Measurements from ENCODE around the gene ACVRL1. TPM values are rescaled to one million over a fixed set of nuclear protein-coding genes. Genes with fewer than 3 reads are reported as not detected.
A peak's percentile ranks its signal among the peaks of the same experiment; 100 is the strongest.

The ACVRL1 gene
- total RNA-seq, 4 donors from 2014 or later, result 46.4 to 169 (median 56.8) TPM

- TF ChIP-seq CTCF (IDR thresholded peaks at IDR 0.05), result no peak
- no peak for TF ChIP-seq POLR2A (IDR thresholded peaks at IDR 0.05)
- H3K27me3 ChIP-seq, result peaks cover 0 to 18% of the 10 kb centered on the region in 2 donors
- no peaks in the 10 kb centered on the region for H3K36me3 ChIP-seq
- peaks cover 0 to 27% (median 10%) of the 10 kb centered on the region in 4 donors for H3K4me1 ChIP-seq
- no peak for DNase-seq
- no peaks in the 10 kb centered on the region for H3K9me3 ChIP-seq
- no peak overlapping the region for H3K4me3 ChIP-seq
- no peak overlapping the region for H3K27ac ChIP-seq
Measured at GRCh38 chr12:51867796-51868428, 39.4 kb upstream of the ACVRL1 start.

GRCh38 chr12:51868821-51869495 is 38.3 kb upstream of the ACVRL1 start:
- Histone ChIP-seq H3K27ac (no peak overlapping the region), H3K27me3 (peaks cover 0 to 17% of the 10 kb centered on the region in 2 donors), H3K36me3 (no peaks in the 10 kb centered on the region), H3K4me1 (peaks cover 0 to 19% (median 8%) of the 10 kb centered on the region in 4 donors), H3K9me3 (no peaks in the 10 kb centered on the region), H3K4me3 (peak overlapping the region; percentile 21 to 46 (median 40))
- DNase-seq, result no peak
- no peak for TF ChIP-seq CTCF (IDR thresholded peaks at IDR 0.05)
- TF ChIP-seq POLR2A (IDR thresholded peaks at IDR 0.05), result no peak

GRCh38 chr12:51869496-51869865 is 37.8 kb upstream of the ACVRL1 start:
- no peak overlapping the region for H3K27ac ChIP-seq
- DNase-seq, result no peak
- no peak for TF ChIP-seq CTCF (IDR thresholded peaks at IDR 0.05)
- TF ChIP-seq POLR2A (IDR thresholded peaks at IDR 0.05), result no peak
- H3K27me3 ChIP-seq, result peaks cover 0 to 12% of the 10 kb centered on the region in 2 donors
- H3K9me3 ChIP-seq, result no peaks in the 10 kb centered on the region
- H3K36me3 ChIP-seq, result no peaks in the 10 kb centered on the region
- peaks cover 0 to 13% (median 4%) of the 10 kb centered on the region in 4 donors for H3K4me1 ChIP-seq
- peak overlapping the region; percentile 21 to 46 (median 40) for H3K4me3 ChIP-seq

DNA sequence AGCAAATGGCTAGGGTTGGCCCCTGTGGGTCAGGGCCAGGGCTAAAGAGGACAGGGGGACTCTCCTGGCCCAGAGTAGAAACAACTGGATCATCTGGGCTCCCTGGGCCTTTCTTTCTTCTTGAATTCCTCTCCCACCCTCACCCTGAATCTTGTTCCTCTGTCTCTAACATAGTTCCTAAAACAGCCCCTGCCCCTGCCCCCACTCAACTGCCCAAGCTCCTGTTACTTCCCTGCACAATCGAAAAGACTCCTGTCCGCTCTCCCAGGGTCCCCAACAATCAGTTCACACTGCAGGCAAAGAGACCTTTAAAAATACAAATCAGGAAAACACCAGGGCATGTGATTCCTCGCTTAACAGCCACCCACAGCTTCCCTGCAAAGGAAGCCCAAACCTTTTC is 37.4 kb upstream of the ACVRL1 start:
- Histone ChIP-seq H3K36me3 (no peaks in the 10 kb centered on the region), H3K27me3 (peaks cover 0 to 9% of the 10 kb centered on the region in 2 donors), H3K27ac (no peak overlapping the region), H3K4me1 (peaks cover 0 to 9% (median 4%) of the 10 kb centered on the region in 4 donors), H3K9me3 (no peaks in the 10 kb centered on the region), H3K4me3 (no peak overlapping the region)
- TF ChIP-seq POLR2A (IDR thresholded peaks at IDR 0.05) (no peak), CTCF (IDR thresholded peaks at IDR 0.05) (no peak)
- no peak for DNase-seq

DNA sequence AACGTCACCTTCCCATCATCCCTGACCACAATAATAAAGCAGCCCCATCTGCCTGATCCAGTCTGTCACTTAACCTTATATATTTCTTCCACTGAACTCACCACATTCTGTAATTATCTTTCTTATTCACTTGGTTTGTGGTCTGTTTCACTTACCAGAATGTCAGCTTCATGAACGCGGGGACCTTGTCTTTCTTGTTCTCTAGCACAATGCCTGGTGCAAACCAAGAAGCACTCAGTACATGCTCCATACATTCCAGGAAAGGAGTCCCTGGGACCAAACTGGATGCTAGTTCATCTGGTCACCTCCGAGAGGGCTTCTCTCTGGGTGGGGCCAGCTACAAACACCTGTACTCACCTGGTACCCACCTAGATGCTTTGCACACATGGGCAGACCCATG is 36.8 kb upstream of the ACVRL1 start:
- Histone ChIP-seq H3K27me3 (peaks cover 0 to 9% of the 10 kb centered on the region in 2 donors), H3K4me3 (no peak overlapping the region), H3K9me3 (no peaks in the 10 kb centered on the region), H3K36me3 (no peaks in the 10 kb centered on the region), H3K27ac (no peak overlapping the region), H3K4me1 (peaks cover 0 to 8% (median 4%) of the 10 kb centered on the region in 4 donors)
- TF ChIP-seq POLR2A (IDR thresholded peaks at IDR 0.05) (no peak), CTCF (IDR thresholded peaks at IDR 0.05) (no peak)
- DNase-seq, result no peak
